ENCODE measurements around the gene PARVB. TPM values are rescaled to one million over a fixed set of nuclear protein-coding genes. Genes with fewer than 3 reads are reported as not detected.

The PARVB gene
- total RNA-seq, 4 donors from 2014 or later, result 6.6 to 144 (median 30.1) TPM

DNA sequence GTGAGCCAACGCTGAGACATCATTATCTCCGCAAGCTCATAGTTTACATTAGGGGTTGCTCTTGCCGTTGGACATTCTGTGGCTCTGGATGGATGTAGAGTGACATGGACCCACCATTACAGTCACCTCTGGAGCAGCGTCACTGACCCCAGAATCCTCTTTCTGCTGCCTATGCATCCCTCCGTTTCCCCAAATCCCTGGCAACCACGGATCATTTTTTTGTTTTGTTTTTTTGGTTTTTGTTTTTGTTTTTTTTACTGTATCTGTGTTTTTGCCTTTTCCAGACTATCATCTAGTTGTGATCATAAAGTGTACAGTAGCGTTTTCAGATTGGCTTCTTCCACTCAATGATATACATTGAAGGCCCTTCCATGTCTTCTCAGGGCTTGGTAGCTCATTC lies 4.0 kb downstream of the PARVB start:
- in situ Hi-C loops (cut with MboI; ENCODE audit: low pct_ligation_motif_present in 1 of 4, low pct_unique_long_range_greater_than_20kb in 1 of 4, low sequenced_read_pairs in 3 of 4) (no loop called here), intact Hi-C loops (cut with DNase I; ENCODE audit: low total_unique reads) (no loop called here)
- TF ChIP-seq EP300 (IDR thresholded peaks at IDR 0.05; ENCODE audit: low read depth), result no peak
- TF ChIP-seq, protein P1, sequence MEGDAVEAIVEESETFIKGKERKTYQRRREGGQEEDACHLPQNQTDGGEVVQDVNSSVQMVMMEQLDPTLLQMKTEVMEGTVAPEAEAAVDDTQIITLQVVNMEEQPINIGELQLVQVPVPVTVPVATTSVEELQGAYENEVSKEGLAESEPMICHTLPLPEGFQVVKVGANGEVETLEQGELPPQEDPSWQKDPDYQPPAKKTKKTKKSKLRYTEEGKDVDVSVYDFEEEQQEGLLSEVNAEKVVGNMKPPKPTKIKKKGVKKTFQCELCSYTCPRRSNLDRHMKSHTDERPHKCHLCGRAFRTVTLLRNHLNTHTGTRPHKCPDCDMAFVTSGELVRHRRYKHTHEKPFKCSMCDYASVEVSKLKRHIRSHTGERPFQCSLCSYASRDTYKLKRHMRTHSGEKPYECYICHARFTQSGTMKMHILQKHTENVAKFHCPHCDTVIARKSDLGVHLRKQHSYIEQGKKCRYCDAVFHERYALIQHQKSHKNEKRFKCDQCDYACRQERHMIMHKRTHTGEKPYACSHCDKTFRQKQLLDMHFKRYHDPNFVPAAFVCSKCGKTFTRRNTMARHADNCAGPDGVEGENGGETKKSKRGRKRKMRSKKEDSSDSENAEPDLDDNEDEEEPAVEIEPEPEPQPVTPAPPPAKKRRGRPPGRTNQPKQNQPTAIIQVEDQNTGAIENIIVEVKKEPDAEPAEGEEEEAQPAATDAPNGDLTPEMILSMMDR (IDR thresholded peaks at IDR 0.05), result no peak
- TF ChIP-seq POLR2AphosphoS5 (IDR thresholded peaks at IDR 0.05), result no peak
- TF ChIP-seq POLR2A (IDR thresholded peaks at IDR 0.05), result no peak
- H3K27me3 ChIP-seq, result peaks cover 10% of the 10 kb centered on the region
- DNase-seq, result no peak
- peak overlapping the region; percentile 82 to 87 (median 86) for H3K27ac ChIP-seq
- no peak overlapping the region for H3K4me3 ChIP-seq
- no peaks in the 10 kb centered on the region for H3K36me3 ChIP-seq
- peaks cover 2 to 17% (median 10%) of the 10 kb centered on the region in 4 donors for H3K4me1 ChIP-seq
- H3K9me3 ChIP-seq, result no peaks in the 10 kb centered on the region
- WGBS, 2 donors (ENCODE audit: low coverage in 1 of 2), result 73 to 87% methylated on average over 7 of the region's 7 CpGs

DNA sequence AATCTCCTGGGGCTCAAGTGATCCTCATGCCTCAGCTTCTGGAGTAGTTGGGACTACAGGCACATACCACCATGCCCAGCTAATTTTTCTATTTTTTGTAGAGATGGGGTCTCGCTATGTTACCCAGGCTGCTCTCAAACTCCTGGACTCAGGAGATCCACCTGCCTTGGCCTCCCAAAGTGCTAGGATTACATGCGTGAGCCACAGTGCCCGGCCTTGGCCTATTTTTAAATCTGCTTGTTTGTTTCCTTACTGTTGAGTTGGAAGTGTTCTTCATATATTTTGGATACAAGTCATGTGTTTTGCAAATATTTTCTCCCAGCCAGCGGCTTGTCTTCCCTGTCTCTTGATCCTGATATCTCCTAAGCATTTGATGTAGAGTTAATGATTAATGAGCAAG lies 5.0 kb downstream of the PARVB start:
- intact Hi-C loops (cut with DNase I; ENCODE audit: low total_unique reads) (no loop called here), in situ Hi-C loops (cut with MboI; ENCODE audit: low pct_ligation_motif_present in 1 of 4, low pct_unique_long_range_greater_than_20kb in 1 of 4, low sequenced_read_pairs in 3 of 4) (no loop called here)
- DNase-seq, result no peak
- no peaks in the 10 kb centered on the region for H3K36me3 ChIP-seq
- WGBS, 2 donors (ENCODE audit: low coverage in 1 of 2), result 70 to 79% methylated on average over 1 to 4 of the region's 4 CpGs
- peak overlapping the region in 2 of 4 donors; percentile 9 to 87 for H3K27ac ChIP-seq
- H3K4me3 ChIP-seq, result no peak overlapping the region
- H3K9me3 ChIP-seq, result no peaks in the 10 kb centered on the region
- TF ChIP-seq, protein P1 (IDR thresholded peaks at IDR 0.05), result no peak
- TF ChIP-seq POLR2AphosphoS5 (IDR thresholded peaks at IDR 0.05) (no peak), EP300 (IDR thresholded peaks at IDR 0.05; ENCODE audit: low read depth) (no peak), POLR2A (IDR thresholded peaks at IDR 0.05) (no peak)
- H3K4me1 ChIP-seq, result peaks cover 0 to 13% (median 6%) of the 10 kb centered on the region in 4 donors
- H3K27me3 ChIP-seq, result peaks cover 10% of the 10 kb centered on the region

DNA sequence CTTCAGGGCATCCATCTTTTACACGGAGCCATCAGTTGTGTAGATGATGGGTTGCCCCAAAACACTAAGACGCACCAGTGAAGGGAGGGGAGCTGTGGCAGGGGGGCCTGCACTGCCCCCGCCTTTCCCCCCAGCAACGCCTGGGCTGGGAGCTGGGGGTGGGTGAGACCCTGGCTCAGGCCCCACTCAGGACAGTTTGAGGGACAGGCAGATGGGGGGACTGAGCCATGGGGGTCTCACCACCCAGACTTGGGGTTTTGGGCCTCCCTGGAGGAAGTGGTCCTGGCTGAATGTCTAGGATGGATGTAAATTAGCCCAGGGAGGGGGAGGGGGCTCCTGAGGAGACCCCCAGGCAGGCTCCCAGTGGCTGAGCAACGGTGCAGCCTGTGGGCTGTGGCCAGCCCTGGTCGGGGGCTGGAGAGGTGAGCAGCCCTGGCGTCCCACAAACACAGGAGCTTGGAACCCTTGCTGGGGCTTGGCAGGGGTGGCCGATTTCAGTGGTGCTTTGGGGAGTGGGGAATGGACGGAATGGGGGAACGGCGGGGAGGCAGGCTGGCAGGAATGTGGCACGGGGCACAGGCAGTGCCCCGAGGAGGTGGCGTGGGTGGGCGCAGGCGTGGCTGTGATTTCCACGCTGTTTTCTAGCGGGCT lies 6.1 kb downstream of the PARVB start:
- Histone ChIP-seq H3K27me3 (peaks cover under 1% of the 10 kb centered on the region), H3K27ac (peak overlapping the region in 2 of 4 donors; percentile 20 to 45), H3K9me3 (no peaks in the 10 kb centered on the region), H3K36me3 (no peaks in the 10 kb centered on the region), H3K4me1 (peaks cover 0 to 13% (median 3%) of the 10 kb centered on the region in 4 donors), H3K4me3 (no peak overlapping the region)
- no peak for DNase-seq
- in situ Hi-C loops (cut with MboI; ENCODE audit: low pct_ligation_motif_present in 1 of 4, low pct_unique_long_range_greater_than_20kb in 1 of 4, low sequenced_read_pairs in 3 of 4) (no loop called here), intact Hi-C loops (cut with DNase I; ENCODE audit: low total_unique reads) (no loop called here)
- WGBS, 2 donors (ENCODE audit: low coverage in 1 of 2), result 89 to 100% methylated on average over 3 to 18 of the region's 18 CpGs
- TF ChIP-seq POLR2A (IDR thresholded peaks at IDR 0.05), result no peak
- TF ChIP-seq EP300 (IDR thresholded peaks at IDR 0.05; ENCODE audit: low read depth), result no peak
- no peak for TF ChIP-seq POLR2AphosphoS5 (IDR thresholded peaks at IDR 0.05)
- TF ChIP-seq, protein P1 (IDR thresholded peaks at IDR 0.05), result no peak

DNA sequence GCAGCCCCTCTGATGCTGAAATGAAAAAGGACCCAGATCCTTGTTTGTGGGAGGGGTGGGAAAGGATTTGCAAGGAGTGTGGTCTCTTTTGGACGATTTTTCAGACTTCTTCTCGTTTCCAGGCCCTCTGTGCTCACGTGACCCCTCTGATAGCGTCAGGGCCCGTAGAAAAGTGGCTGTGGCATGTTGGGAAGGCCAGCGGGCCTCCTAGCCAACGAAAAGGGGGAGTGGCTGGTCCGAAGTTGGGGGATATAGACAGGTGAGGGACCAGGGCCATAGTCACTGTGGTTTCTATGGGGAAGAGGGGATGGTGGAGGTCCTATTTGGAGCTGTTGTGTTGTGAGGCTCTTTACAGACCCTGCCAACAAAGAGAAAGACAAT lies 6.6 kb downstream of the PARVB start:
- no peaks in the 10 kb centered on the region for H3K36me3 ChIP-seq
- H3K4me1 ChIP-seq, result peaks cover 0 to 11% (median 0%) of the 10 kb centered on the region in 4 donors
- WGBS, 2 donors (ENCODE audit: low coverage in 1 of 2), result 70% methylated on average over 8 of the region's 8 CpGs; no CpG with 5 or more reads in 1 of the 2 donors
- peak overlapping the region in 2 of 4 donors; percentile 20 to 45 for H3K27ac ChIP-seq
- TF ChIP-seq POLR2AphosphoS5 (IDR thresholded peaks at IDR 0.05) (no peak), EP300 (IDR thresholded peaks at IDR 0.05; ENCODE audit: low read depth) (no peak), POLR2A (IDR thresholded peaks at IDR 0.05) (no peak)
- TF ChIP-seq, protein P1 (IDR thresholded peaks at IDR 0.05), result no peak
- in situ Hi-C loops (cut with MboI; ENCODE audit: low pct_ligation_motif_present in 1 of 4, low pct_unique_long_range_greater_than_20kb in 1 of 4, low sequenced_read_pairs in 3 of 4) (no loop called here), intact Hi-C loops (cut with DNase I; ENCODE audit: low total_unique reads) (no loop called here)
- H3K9me3 ChIP-seq, result no peaks in the 10 kb centered on the region
- H3K27me3 ChIP-seq, result no peaks in the 10 kb centered on the region
- no peak overlapping the region for H3K4me3 ChIP-seq
- no peak for DNase-seq
